NCI-H1694 (cell line): ENCODE data around the gene CFLAR.
"Not testable (repeated sequence)": the region's sequence is repeated elsewhere in the genome, so short reads cannot be mapped to it uniquely, and the experiment has no call there.

ENCODE experiments used
- DNase-seq: peaks from one replicate; lab custom pipeline; 2025; lab: John Stamatoyannopoulos, UW

The CFLAR gene

GRCh38 chr2:201118961-201119854, 3.2 kb downstream of the CFLAR start:
- DNase-seq, result peak; percentile 34

DNA sequence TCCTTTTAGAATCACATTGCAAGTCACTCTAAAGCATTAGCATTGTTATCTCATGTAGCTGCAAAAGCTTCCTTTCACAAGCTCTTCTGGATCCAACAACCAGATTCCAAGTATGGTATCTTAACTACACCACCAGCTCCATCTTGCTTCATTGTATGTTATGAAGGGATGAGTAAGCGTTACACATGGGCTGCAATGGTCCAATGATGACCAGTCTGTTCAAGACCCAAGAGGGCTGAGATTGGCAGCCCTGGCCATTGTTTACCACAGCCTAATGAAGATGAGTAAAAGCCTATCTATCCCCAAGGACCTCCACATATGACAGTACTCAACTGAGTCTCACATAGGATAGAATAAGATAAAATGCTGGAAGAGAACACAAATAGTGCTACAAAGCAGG, 6.3 kb downstream of the CFLAR start:
- DNase-seq, result no peak

- no peak for DNase-seq
Measured at GRCh38 chr2:201126308-201127151, 10.6 kb downstream of the CFLAR start.

GRCh38 chr2:201127152-201127511, 11.2 kb downstream of the CFLAR start:
- DNase-seq, result no peak

DNA sequence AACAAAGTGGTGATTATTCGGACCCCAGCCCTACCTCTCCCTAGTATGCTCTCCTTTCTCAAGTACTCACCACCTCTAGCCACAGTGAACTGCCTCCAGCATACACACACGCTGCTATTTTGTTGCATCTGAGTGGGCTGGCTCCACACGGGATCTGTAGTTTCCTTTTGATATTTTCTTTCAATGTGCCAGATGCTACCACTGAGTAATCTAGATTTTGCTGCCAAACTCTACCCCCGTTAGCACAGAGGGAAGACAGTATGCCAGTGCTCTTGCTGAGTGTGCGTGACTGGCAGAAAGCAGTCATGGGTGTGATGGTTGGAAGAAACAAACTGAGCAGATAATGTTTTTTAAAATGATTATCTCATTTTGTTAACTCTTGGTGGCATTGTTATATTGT, 11.6 kb downstream of the CFLAR start:
- peak; percentile 92 for DNase-seq

DNA sequence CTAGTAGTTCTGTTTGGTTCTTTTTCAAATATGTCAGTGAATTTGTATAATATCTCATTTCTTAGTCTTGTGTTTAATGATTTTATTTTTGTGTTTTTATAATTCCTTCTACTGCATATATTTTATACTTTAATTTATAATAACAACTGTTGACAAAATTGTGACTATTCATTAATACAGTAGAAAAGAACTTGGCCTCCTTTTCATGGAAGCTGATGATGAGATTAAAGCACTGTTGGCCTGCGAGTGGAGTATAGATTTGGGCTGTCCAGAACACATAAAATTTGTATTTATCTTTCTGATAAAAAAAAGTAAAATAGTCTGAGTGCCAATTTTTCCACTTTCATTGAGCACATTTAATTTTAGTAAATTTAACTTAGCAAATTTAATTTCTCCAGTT, 12.1 kb downstream of the CFLAR start:
- DNase-seq, result no peak

DNA sequence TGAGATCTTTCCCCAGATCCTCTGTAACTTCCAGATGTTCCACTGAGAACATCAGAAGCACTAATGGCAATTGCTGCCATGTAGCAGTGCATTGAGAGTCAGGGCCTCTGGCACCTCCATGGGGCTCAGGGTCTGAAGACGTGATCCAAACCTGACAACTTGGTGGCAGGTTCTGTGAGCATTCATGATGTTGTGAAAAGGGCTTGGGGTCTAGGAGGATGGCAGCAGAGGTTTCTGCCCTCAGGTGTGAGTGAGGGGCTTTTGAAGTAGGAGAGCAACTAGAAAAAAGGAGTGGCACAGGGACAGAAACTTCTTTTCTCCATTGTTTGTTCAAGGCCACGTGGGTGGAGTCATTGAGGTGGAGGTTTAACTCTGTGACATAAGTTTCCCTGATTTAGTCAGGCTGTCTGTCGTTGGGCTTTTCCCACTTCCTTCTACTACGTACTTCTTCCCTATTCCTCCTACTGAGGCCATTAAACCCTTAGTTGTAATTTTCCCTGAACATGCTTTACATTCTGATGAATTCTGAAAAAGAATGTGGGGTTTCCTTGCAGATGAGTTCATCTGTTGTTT, 13.1 kb downstream of the CFLAR start:
- DNase-seq, result no peak

DNA sequence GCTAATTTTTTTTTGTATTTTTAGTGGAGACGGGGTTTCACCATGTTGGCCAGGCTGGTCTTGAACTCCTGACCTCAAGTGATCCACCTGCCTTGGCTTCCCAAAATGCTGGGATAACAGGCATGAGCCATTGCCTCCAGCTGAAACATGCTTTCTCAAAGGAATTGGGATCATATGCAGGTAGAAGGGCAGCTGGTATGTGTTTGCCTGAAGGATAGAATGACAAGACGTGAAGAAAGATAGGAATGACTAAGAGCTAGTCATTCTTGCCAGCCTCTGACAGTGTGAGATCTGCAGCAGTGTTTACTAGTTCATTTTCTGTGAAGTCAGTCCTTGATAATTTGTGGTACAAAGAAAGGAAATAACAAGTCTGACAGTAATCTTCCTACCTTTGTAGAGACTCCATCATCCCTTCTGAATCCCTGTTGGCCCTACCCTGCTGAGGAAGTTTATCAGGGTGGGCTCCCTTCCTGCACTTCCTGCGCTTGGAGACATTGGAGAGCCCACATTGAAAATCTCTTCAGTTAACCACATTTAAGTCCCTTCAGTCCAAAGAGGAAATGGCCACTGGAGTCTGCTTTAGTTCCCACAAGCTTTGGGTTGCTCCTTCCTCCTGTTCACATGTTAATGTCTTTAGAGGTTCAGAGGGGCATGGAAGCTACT, 14.7 kb downstream of the CFLAR start:
- DNase-seq, result no peak

GRCh38 chr2:201132518-201132917, 16.6 kb downstream of the CFLAR start:
- no peak for DNase-seq

DNA sequence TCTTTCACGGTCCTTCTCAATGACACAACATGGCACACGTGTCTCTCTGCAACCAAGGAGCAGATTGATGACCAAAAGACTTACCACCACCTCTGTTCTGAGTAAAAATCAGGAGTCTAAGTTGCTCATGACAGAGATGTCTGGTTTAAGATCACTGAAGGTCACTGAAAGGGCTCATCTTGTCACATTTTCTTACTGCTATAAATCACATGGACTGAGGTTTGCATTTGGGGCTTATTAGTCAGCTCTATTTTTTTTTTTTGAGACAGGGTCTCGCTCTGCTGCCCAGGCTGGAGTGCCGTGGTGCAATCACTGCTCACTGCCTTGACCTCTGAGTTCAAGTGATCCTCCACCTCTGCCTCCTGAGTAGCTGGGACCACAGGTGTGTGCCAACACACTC, 19.4 kb downstream of the CFLAR start:
- DNase-seq, result no peak

DNA sequence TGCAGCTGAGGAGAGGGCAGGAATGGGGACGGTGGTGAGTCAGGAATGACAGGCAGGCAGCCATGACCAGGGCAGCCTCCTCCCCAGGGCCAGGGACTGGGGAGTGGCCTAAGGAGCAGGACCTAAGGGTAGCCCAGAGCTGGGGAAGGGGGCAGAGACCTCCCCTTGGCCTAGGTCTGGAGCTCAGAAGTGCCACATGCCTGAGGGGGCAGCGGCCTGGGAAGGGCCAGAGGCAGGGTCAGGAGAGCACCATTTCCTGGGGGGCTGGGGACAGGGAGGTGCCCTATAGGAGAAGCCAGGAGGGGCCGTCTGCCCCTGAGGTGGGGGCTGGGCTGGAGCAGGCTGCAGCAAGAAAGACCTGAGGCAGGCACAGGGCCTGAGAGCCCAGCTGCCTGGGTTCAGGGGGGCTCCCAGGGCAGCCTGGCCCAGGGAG, 20.9 kb downstream of the CFLAR start:
- DNase-seq, result no peak

DNA sequence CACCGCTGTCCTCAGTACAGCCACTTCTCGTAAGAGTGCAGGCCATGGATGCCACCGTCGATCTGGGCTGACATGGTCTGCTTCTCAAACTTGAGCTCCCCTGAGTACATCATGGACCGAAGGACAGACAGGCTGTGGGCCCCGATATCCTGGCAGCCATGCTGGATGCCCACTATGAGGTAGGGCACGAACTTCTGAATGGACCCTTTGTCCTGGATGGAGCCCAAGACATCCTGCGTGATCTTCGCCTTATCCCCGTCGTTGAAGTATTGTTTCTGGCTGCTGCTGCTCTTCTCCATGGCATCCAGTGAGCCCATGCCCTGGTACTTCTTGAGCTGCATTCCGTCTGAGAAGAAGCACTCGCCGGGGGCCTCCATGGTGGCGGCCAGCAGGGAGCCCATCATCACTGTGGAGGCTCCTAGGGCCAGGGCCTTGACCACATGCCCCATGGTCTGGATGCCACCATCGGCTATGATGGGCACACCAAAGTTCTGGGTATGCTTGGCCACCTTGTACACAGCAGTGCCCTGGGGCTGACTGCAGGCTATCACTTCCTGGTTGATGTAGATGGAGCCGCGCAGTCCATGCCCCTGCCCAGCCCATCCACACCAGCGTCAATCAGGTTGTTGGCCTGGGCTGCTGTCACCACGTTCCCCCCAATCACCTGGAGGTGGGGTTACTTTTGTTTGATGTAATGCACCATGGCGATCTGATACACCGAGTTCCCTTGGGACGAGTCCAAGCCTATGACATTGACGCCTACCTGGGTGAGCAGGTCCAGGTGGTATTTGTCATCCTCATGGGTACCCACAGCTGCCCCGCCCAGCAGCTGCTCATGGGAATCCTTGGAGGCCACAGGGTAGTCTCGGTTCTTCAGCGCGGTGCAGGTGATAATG, 21.8 kb downstream of the CFLAR start:
- DNase-seq, result no peak

GRCh38 chr2:201138401-201138970, 22.5 kb downstream of the CFLAR start:
- no peak for DNase-seq

DNA sequence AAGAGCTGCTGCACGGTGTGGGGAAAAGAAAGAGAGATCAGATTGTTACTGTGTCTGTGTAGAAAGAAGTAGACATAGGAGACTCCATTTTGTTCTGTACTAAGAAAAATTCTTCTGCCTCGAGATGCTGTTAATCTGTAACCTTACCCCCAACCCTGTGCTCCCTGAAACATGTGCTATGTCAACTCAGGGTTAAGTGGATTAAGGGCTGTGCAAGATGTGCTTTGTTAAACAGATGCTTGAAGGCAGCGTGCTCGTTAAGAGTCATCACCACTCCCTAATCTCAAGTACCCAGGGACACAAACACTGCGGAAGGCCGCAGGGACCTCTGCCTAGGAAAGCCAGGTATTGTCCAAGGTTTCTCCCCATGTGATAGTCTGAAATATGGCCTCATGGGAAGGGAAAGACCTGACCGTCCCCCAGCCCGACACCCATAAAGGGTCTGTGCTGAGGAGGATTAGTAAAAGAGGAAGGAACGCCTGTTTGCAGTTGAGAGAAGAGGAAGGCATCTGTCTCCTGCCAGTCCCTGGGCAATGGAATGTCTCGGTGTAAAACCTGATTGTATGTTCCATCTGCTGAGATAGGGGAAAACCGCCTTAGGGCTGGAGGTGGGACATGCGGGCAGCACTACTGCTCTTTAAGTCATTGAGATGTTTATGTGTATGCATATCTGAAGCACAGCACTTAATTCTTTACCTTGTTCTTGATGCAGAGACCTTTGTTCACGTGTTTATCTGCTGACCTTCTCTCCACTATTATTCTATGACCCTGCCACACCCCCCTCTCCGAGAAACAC, 23.2 kb downstream of the CFLAR start:
- not testable (repeated sequence) for DNase-seq

- DNase-seq, result no peak
Measured at GRCh38 chr2:201139836-201140604, 24.1 kb downstream of the CFLAR start.

- no peak for DNase-seq
Measured at GRCh38 chr2:201144101-201145051, 28.4 kb downstream of the CFLAR start.

DNA sequence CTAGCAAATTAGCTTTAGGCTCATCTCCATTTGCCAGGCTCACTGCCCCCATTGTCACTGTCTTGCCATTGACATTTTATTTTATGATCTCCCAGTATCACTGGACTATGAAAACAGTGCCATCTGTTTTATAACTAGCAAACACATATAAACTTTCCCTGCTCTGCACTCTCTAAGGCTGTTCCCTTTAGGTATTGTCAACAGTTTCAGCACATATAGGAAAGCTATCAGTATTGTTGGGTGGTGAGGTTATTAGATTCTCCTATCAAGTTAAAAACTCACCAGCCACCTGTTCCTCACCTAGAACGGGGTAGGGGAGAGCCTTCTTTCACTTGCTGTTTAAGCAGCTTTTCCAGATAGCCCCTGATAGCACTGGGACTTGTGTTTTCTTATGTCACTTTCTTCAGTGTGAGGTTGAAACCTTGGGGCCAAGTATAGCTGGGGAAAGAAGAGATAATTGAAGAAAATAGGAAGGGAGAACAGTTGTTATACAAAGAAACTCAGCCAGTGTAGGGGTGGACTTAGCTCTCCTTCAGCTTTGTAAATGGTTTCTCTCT, 32.5 kb downstream of the CFLAR start:
- peak; percentile 30 for DNase-seq
